Ishikawa (cell line): Measurements from ENCODE around the gene SPRED1.

ENCODE experiments used
- CEBPB ChIP-seq: IDR thresholded peaks from 2 replicates; pipeline ENCODE4 v1.6.1; 2012
- CREB1 ChIP-seq: IDR thresholded peaks from 2 replicates; pipeline ENCODE4 v1.6.1; 2012; ENCODE audit warnings: low read depth
- EGR1 ChIP-seq: IDR thresholded peaks from 2 replicates; pipeline ENCODE4 v1.6.1; 2012
- EP300 ChIP-seq: IDR thresholded peaks from 2 replicates; pipeline ENCODE4 v1.6.1; 2012; ENCODE audit warnings: borderline replicate concordance
- NFIC ChIP-seq: IDR thresholded peaks from 2 replicates; pipeline ENCODE4 v1.6.1; 2012
- RAD21 ChIP-seq: IDR thresholded peaks from 2 replicates; pipeline ENCODE4 v1.6.1; 2012; ENCODE audit warnings: low read depth
- REST ChIP-seq: IDR thresholded peaks from 2 replicates; pipeline ENCODE4 v1.6.1; 2012; ENCODE audit warnings: low read depth, mild to moderate bottlenecking
- TAF1 ChIP-seq: IDR thresholded peaks from 2 replicates; pipeline ENCODE4 v1.6.1; 2012; ENCODE audit warnings: low read depth, mild to moderate bottlenecking
- TCF12 ChIP-seq: IDR thresholded peaks from 2 replicates; pipeline ENCODE4 v1.6.1; 2012; ENCODE audit warnings: low read depth
- TEAD4 ChIP-seq: IDR thresholded peaks from 2 replicates; pipeline ENCODE4 v1.6.1; 2012
- YY1 ChIP-seq: IDR thresholded peaks from 2 replicates; pipeline ENCODE4 v1.6.1; 2012; ENCODE audit warnings: low read depth
- ZBTB7A ChIP-seq: IDR thresholded peaks from 2 replicates; pipeline ENCODE4 v1.6.1; 2012; ENCODE audit warnings: low read depth
- TF ChIP-seq, protein P1 (sequence below): IDR thresholded peaks from 2 replicates; pipeline ENCODE4 v1.6.1; 2012
- TF ChIP-seq, protein P2 (sequence below): IDR thresholded peaks from 2 replicates; pipeline ENCODE4 v1.6.1; 2012

DNA sequence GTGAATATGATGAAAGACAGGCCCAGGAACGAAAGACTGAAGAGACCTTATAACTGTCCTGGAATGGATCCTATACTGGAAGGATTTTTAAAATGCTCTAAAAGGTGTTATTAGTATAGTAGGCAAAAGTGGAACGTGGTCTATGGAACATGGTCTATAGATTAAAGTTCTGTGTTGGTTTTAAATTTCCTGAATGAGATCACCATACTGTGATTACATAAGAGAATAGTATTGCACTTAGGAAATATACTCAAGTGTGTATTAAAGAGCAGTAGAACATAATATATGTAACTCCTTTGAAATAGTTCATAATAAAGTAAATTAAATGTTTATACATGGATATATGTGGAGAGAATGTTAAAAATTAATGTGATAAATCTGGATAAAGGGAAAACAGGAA, 68.2 kb downstream of the SPRED1 start:
- TF ChIP-seq YY1, result no peak
- TF ChIP-seq RAD21, result no peak
- TF ChIP-seq REST, result no peak
- TF ChIP-seq EP300, result no peak
- no peak for TF ChIP-seq TCF12
- TF ChIP-seq EGR1, result no peak
- TF ChIP-seq CEBPB, result no peak
- no peak for TF ChIP-seq TAF1
- no peak for TF ChIP-seq TEAD4
- TF ChIP-seq, protein P1, sequence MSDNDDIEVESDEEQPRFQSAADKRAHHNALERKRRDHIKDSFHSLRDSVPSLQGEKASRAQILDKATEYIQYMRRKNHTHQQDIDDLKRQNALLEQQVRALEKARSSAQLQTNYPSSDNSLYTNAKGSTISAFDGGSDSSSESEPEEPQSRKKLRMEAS, result no peak
- no peak for TF ChIP-seq NFIC
- no peak for TF ChIP-seq ZBTB7A
- TF ChIP-seq, protein P2, sequence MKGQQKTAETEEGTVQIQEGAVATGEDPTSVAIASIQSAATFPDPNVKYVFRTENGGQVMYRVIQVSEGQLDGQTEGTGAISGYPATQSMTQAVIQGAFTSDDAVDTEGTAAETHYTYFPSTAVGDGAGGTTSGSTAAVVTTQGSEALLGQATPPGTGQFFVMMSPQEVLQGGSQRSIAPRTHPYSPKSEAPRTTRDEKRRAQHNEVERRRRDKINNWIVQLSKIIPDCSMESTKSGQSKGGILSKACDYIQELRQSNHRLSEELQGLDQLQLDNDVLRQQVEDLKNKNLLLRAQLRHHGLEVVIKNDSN, result no peak
- TF ChIP-seq CREB1, result no peak
